Loucy (cell line): ENCODE measurements around the gene PTPA.
"Not testable (repeated sequence)": the region's sequence is repeated elsewhere in the genome, so short reads cannot be mapped to it uniquely, and the experiment has no call there.

ENCODE experiments used
- H2AFZ ChIP-seq: fragments of 200-600 bp; sonication (generic); 2 replicates; pipeline ENCODE4 v1.6.0; 2016; ENCODE audit warnings: antibody characterized with exemption, mild to moderate bottlenecking, low read length, moderate library complexity
- H3F3A ChIP-seq: fragments of 200-600 bp; 2 replicates; pipeline ENCODE4 v1.6.0; 2016; ENCODE audit warnings: antibody characterized with exemption, low read depth, mild to moderate bottlenecking
- H3K27me3 ChIP-seq: fragments of 200-600 bp; sonication (generic); 2 replicates; pipeline ENCODE4 v1.6.1; 2014; ENCODE audit warnings: low read length, mild to moderate bottlenecking; ENCODE audit not compliant: insufficient read depth, poor library complexity, severe bottlenecking
- H3K36me3 ChIP-seq: fragments of 200-600 bp; sonication (generic); 2 replicates; pipeline ENCODE4 v1.6.1; 2016; ENCODE audit warnings: low read length; ENCODE audit not compliant: insufficient read depth
- H3K4me1 ChIP-seq: fragments of 200-600 bp; sonication (generic); 2 replicates; pipeline ENCODE4 v1.5.1; 2014; ENCODE audit warnings: low read length, mild to moderate bottlenecking; ENCODE audit not compliant: insufficient read depth, poor library complexity, severe bottlenecking
- H3K4me2 ChIP-seq: fragments of 200-600 bp; sonication (generic); 2 replicates; pipeline ENCODE4 v1.6.0; 2014; ENCODE audit warnings: antibody characterized with exemption, low read length, low read depth, mild to moderate bottlenecking; ENCODE audit not compliant: poor library complexity, severe bottlenecking
- H3K4me3 ChIP-seq: fragments of 200-600 bp; sonication (generic); 2 replicates; pipeline ENCODE4 v1.5.1; 2014; ENCODE audit warnings: low read length, mild to moderate bottlenecking, mixed read lengths; ENCODE audit not compliant: poor library complexity, severe bottlenecking
- H3K79me2 ChIP-seq: fragments of 200-600 bp; sonication (generic); 2 replicates; pipeline ENCODE4 v1.6.1; 2014; ENCODE audit warnings: low read length; ENCODE audit not compliant: insufficient read depth
- H3K9ac ChIP-seq: fragments of 200-600 bp; sonication (generic); 2 replicates; pipeline ENCODE4 v1.6.0; 2014; ENCODE audit warnings: mild to moderate bottlenecking, low read depth, low read length, moderate library complexity; ENCODE audit not compliant: poor library complexity, severe bottlenecking
- H3K9me2 ChIP-seq: fragments of 200-600 bp; sonication (generic); replicated peaks from 2 replicates; pipeline ENCODE4 v1.6.1; 2016; ENCODE audit warnings: low read depth, low read length, mixed read lengths
- H3K9me3 ChIP-seq: fragments of 200-600 bp; sonication (generic); 2 replicates; pipeline ENCODE4 v1.6.1; 2014; ENCODE audit warnings: mild to moderate bottlenecking, antibody characterized with exemption, low read length, low read depth; ENCODE audit not compliant: insufficient read depth
- H4K20me1 ChIP-seq: fragments of 200-600 bp; sonication (generic); 2 replicates; pipeline ENCODE4 v1.6.0; 2014; ENCODE audit warnings: antibody characterized with exemption, low read length, mild to moderate bottlenecking; ENCODE audit not compliant: insufficient read depth, poor library complexity, severe bottlenecking
- CTCF ChIP-seq: fragments of 200-600 bp; sonication (generic); conservative IDR thresholded peaks from 2 replicates; pipeline ENCODE4 v1.5.1; 2014; ENCODE audit warnings: mild to moderate bottlenecking, antibody characterized with exemption, low read length
- EZH2phosphoT487 ChIP-seq: fragments of 200-600 bp; IDR thresholded peaks from 2 replicates; pipeline ENCODE4 v1.6.1; 2018; ENCODE audit warnings: antibody characterized with exemption, mild to moderate bottlenecking, moderate library complexity, borderline replicate concordance

The PTPA gene

GRCh38 chr9:129122133-129122532, 10.9 kb downstream of the PTPA start:
- Histone ChIP-seq H4K20me1 (no peaks in the 10 kb centered on the region), H3K36me3 (peaks cover 41% of the 10 kb centered on the region; the same call in 1 of the 2 replicates), H3F3A (no peaks in the 10 kb centered on the region), H3K27me3 (no peaks in the 10 kb centered on the region), H3K4me3 (no peak overlapping the region), H3K4me2 (no peak overlapping the region), H2AFZ (no peak overlapping the region), H3K4me1 (no peaks in the 10 kb centered on the region), H3K9me3 (no peaks in the 10 kb centered on the region), H3K9ac (no peak overlapping the region), H3K9me2 (no peaks in the 10 kb centered on the region), H3K79me2 (peaks cover 22% of the 10 kb centered on the region; the same call in 1 of the 2 replicates)
- TF ChIP-seq EZH2phosphoT487: no peak
- TF ChIP-seq CTCF: no peak

- H3K79me2 ChIP-seq: peaks cover 15% of the 10 kb centered on the region; the same call in 1 of the 2 replicates
- not testable (repeated sequence) for H2AFZ ChIP-seq, H3F3A ChIP-seq, H3K4me3 ChIP-seq, H3K9me3 ChIP-seq, H3K4me2 ChIP-seq, H3K9ac ChIP-seq, H4K20me1 ChIP-seq, H3K9me2 ChIP-seq, H3K4me1 ChIP-seq, H3K27me3 ChIP-seq
- H3K36me3 ChIP-seq: peaks cover 47% of the 10 kb centered on the region; the same call in 1 of the 2 replicates
Observed at GRCh38 chr9:129122976-129123375, 11.8 kb downstream of the PTPA start.

- no peaks in the 10 kb centered on the region for H3K9me3 ChIP-seq
- no peaks in the 10 kb centered on the region for H3K4me1 ChIP-seq
- peaks cover 48% of the 10 kb centered on the region; the same call in 1 of the 2 replicates for H3K36me3 ChIP-seq
- no peaks in the 10 kb centered on the region for H3K27me3 ChIP-seq
- H3K4me3 ChIP-seq: no peak overlapping the region
- no peak overlapping the region for H3K9ac ChIP-seq
- no peaks in the 10 kb centered on the region for H4K20me1 ChIP-seq
- H3K79me2 ChIP-seq: peaks cover 2% of the 10 kb centered on the region; the same call in 1 of the 2 replicates
- H3K4me2 ChIP-seq: no peak overlapping the region
- H3F3A ChIP-seq: no peaks in the 10 kb centered on the region
- TF ChIP-seq EZH2phosphoT487 (no peak), CTCF (no peak)
- H3K9me2 ChIP-seq: no peaks in the 10 kb centered on the region
- no peak overlapping the region for H2AFZ ChIP-seq
Observed at GRCh38 chr9:129124506-129125069, 13.4 kb downstream of the PTPA start.

- TF ChIP-seq EZH2phosphoT487 (no peak), CTCF (no peak)
- H2AFZ ChIP-seq: no peak overlapping the region
- peaks cover 55% of the 10 kb centered on the region; the same call in 1 of the 2 replicates for H3K36me3 ChIP-seq
Observed at GRCh38 chr9:129125478-129125877, 14.3 kb downstream of the PTPA start.

More at GRCh38 chr9:129125478-129125877, 14.3 kb downstream of the PTPA start:
- Histone ChIP-seq H4K20me1 (no peaks in the 10 kb centered on the region), H3K4me2 (no peak overlapping the region), H3K4me1 (no peaks in the 10 kb centered on the region), H3K9me3 (no peaks in the 10 kb centered on the region), H3K9ac (no peak overlapping the region), H3F3A (no peaks in the 10 kb centered on the region), H3K9me2 (no peaks in the 10 kb centered on the region), H3K4me3 (no peak overlapping the region), H3K79me2 (no peaks in the 10 kb centered on the region), H3K27me3 (no peaks in the 10 kb centered on the region)
